ENCODE data around the gene PDE1C. TPM values are rescaled to one million over a fixed set of nuclear protein-coding genes. Genes with fewer than 3 reads are reported as not detected.

PDE1C gene
- total RNA-seq, 3 donors from 2014 or later (not counting 1 experiment from before 2014, with no cell fraction given) = not detected

- H3K27ac Mint-ChIP-seq = no peak overlapping the region
- no peaks in the 10 kb centered on the region for H3K4me1 Mint-ChIP-seq
- H3K27me3 Mint-ChIP-seq (ENCODE audit: low read depth in 2 of 2) = no peaks in the 10 kb centered on the region
- ATAC-seq (no peak), DNase-seq (no peak)
- Histone ChIP-seq H3K27me3 (ENCODE audit: control insufficient read depth, insufficient read depth, low read length) (no peaks in the 10 kb centered on the region), H3K9me3 (ENCODE audit: control insufficient read depth, insufficient read depth, low read length) (no peaks in the 10 kb centered on the region), H3K27ac (ENCODE audit: low read length) (no peak overlapping the region), H3K4me1 (ENCODE audit: control insufficient read depth, insufficient read depth, low read length) (no peaks in the 10 kb centered on the region), H3K4me3 (ENCODE audit: low read length) (no peak overlapping the region), H3K36me3 (ENCODE audit: control insufficient read depth, insufficient read depth, low read length) (no peaks in the 10 kb centered on the region)
- 89% methylated on average over 1 of the region's 3 CpGs for WGBS (ENCODE audit: insufficient coverage)
- intact Hi-C loops (cut with micrococcal nuclease) = no loop called here
- peaks cover 2% of the 10 kb centered on the region in 2 donors for H3K9me3 Mint-ChIP-seq
- H3K4me3 Mint-ChIP-seq = no peak overlapping the region
- no peaks in the 10 kb centered on the region for H3K36me3 Mint-ChIP-seq
- TF ChIP-seq, protein P1, sequence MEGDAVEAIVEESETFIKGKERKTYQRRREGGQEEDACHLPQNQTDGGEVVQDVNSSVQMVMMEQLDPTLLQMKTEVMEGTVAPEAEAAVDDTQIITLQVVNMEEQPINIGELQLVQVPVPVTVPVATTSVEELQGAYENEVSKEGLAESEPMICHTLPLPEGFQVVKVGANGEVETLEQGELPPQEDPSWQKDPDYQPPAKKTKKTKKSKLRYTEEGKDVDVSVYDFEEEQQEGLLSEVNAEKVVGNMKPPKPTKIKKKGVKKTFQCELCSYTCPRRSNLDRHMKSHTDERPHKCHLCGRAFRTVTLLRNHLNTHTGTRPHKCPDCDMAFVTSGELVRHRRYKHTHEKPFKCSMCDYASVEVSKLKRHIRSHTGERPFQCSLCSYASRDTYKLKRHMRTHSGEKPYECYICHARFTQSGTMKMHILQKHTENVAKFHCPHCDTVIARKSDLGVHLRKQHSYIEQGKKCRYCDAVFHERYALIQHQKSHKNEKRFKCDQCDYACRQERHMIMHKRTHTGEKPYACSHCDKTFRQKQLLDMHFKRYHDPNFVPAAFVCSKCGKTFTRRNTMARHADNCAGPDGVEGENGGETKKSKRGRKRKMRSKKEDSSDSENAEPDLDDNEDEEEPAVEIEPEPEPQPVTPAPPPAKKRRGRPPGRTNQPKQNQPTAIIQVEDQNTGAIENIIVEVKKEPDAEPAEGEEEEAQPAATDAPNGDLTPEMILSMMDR (IDR thresholded peaks at IDR 0.05) = no peak
Observed at GRCh38 chr7:31788883-31789680, 281.1 kb downstream of the PDE1C start.

DNA sequence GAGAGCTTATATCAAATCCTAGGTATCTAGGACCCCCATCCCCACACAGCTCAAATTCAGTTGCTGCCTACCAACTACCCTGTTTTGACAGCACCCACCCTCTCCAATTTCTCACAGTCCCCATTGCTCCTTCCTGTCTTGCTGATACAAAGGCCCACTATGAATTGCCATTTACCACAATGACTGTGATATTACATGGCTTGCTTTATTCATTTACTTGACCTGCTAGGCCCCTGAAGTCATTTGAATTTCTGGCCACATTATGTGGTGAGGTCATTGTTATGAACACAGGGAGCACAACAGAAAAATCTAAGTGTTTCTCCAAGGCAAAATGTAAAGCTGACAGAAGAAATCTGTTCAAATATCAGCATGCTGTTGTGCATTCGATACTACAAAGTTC lies 281.8 kb downstream of the PDE1C start:
- Mint-ChIP-seq H3K36me3 (no peaks in the 10 kb centered on the region), H3K27me3 (ENCODE audit: low read depth in 2 of 2) (no peaks in the 10 kb centered on the region), H3K4me3 (no peak overlapping the region), H3K9me3 (peaks cover 0 to 2% of the 10 kb centered on the region in 2 donors), H3K27ac (no peak overlapping the region), H3K4me1 (no peaks in the 10 kb centered on the region)
- intact Hi-C loops (cut with micrococcal nuclease) = no loop called here
- TF ChIP-seq, protein P1 (IDR thresholded peaks at IDR 0.05) = no peak
- ATAC-seq (no peak), DNase-seq (no peak)
- no peak overlapping the region for H3K4me3 ChIP-seq (ENCODE audit: low read length)
- no peaks in the 10 kb centered on the region for H3K27me3 ChIP-seq (ENCODE audit: control insufficient read depth, insufficient read depth, low read length)
- 81% methylated on average over 1 of the region's 1 CpG for WGBS (ENCODE audit: insufficient coverage)
- H3K4me1 ChIP-seq (ENCODE audit: control insufficient read depth, insufficient read depth, low read length) = no peaks in the 10 kb centered on the region
- no peak overlapping the region for H3K27ac ChIP-seq (ENCODE audit: low read length)
- no peaks in the 10 kb centered on the region for H3K9me3 ChIP-seq (ENCODE audit: control insufficient read depth, insufficient read depth, low read length)
- no peaks in the 10 kb centered on the region for H3K36me3 ChIP-seq (ENCODE audit: control insufficient read depth, insufficient read depth, low read length)

- no peaks in the 10 kb centered on the region for H3K27me3 Mint-ChIP-seq (ENCODE audit: low read depth in 2 of 2)
- TF ChIP-seq, protein P1 (IDR thresholded peaks at IDR 0.05) = no peak
- WGBS (ENCODE audit: insufficient coverage) = 79% methylated on average over 3 of the region's 3 CpGs
- no peaks in the 10 kb centered on the region for H3K36me3 ChIP-seq (ENCODE audit: control insufficient read depth, insufficient read depth, low read length)
- H3K27me3 ChIP-seq (ENCODE audit: control insufficient read depth, insufficient read depth, low read length) = no peaks in the 10 kb centered on the region
- no peak overlapping the region for H3K4me3 ChIP-seq (ENCODE audit: low read length)
- H3K36me3 Mint-ChIP-seq = no peaks in the 10 kb centered on the region
- ATAC-seq (no peak), DNase-seq (no peak)
- peaks cover 0 to 2% of the 10 kb centered on the region in 2 donors for H3K9me3 Mint-ChIP-seq
- no peaks in the 10 kb centered on the region for H3K4me1 ChIP-seq (ENCODE audit: control insufficient read depth, insufficient read depth, low read length)
- H3K27ac Mint-ChIP-seq = no peak overlapping the region
- no peaks in the 10 kb centered on the region for H3K4me1 Mint-ChIP-seq
- intact Hi-C loops (cut with micrococcal nuclease) = no loop called here
- H3K9me3 ChIP-seq (ENCODE audit: control insufficient read depth, insufficient read depth, low read length) = no peaks in the 10 kb centered on the region
- no peak overlapping the region for H3K4me3 Mint-ChIP-seq
- H3K27ac ChIP-seq (ENCODE audit: low read length) = no peak overlapping the region
Observed at GRCh38 chr7:31786326-31786725, 283.9 kb downstream of the PDE1C start.

GRCh38 chr7:31785101-31785500 lies 285.1 kb downstream of the PDE1C start:
- Histone ChIP-seq H3K9me3 (ENCODE audit: control insufficient read depth, insufficient read depth, low read length) (no peaks in the 10 kb centered on the region), H3K27me3 (ENCODE audit: control insufficient read depth, insufficient read depth, low read length) (no peaks in the 10 kb centered on the region), H3K27ac (ENCODE audit: low read length) (no peak overlapping the region), H3K4me1 (ENCODE audit: control insufficient read depth, insufficient read depth, low read length) (no peaks in the 10 kb centered on the region), H3K4me3 (ENCODE audit: low read length) (no peak overlapping the region), H3K36me3 (ENCODE audit: control insufficient read depth, insufficient read depth, low read length) (no peaks in the 10 kb centered on the region)
- H3K4me1 Mint-ChIP-seq = no peaks in the 10 kb centered on the region
- intact Hi-C loops (cut with micrococcal nuclease) = no loop called here
- TF ChIP-seq, protein P1 (IDR thresholded peaks at IDR 0.05) = no peak
- DNase-seq = no peak
- no peak overlapping the region for H3K27ac Mint-ChIP-seq
- H3K9me3 Mint-ChIP-seq = no peaks in the 10 kb centered on the region
- WGBS (ENCODE audit: insufficient coverage) = 76% methylated on average over 2 of the region's 2 CpGs
- no peaks in the 10 kb centered on the region for H3K36me3 Mint-ChIP-seq
- H3K4me3 Mint-ChIP-seq = no peak overlapping the region
- ATAC-seq = no peak
- no peaks in the 10 kb centered on the region for H3K27me3 Mint-ChIP-seq (ENCODE audit: low read depth in 2 of 2)

All from natural killer cell (primary cell).